NCI-H526 (cell line): ENCODE results near the gene RNF187.
A peak's percentile ranks its signal among the peaks of the same experiment; 100 is the strongest.

Experiments used
- DNase-seq, 2 experiments: peaks; one replicate each; lab custom pipeline; 2025; lab: John Stamatoyannopoulos, UW

The RNF187 gene

GRCh38 chr1:228487336-228488124 is at the start of gene RNF187:
RNF187 (plus strand) TSS chr1:228487382.
- DNase-seq: peak in 1 of 2 experiments; percentile 60

- no peak for DNase-seq
Observed at GRCh38 chr1:228437424-228437962, 49.7 kb upstream of the RNF187 start.

- no peak for DNase-seq
Observed at GRCh38 chr1:228438266-228438665, 48.9 kb upstream of the RNF187 start.

- DNase-seq: no peak
Observed at GRCh38 chr1:228440761-228441500, 46.3 kb upstream of the RNF187 start.

GRCh38 chr1:228443395-228443794 is 43.8 kb upstream of the RNF187 start:
- DNase-seq: no peak

GRCh38 chr1:228445490-228445842 is 41.7 kb upstream of the RNF187 start:
- DNase-seq: no peak

GRCh38 chr1:228445843-228446650 is 41.1 kb upstream of the RNF187 start:
- DNase-seq: peak in 1 of 2 experiments; percentile 12

- DNase-seq: no peak
Observed at GRCh38 chr1:228446852-228447251, 40.3 kb upstream of the RNF187 start.

- no peak for DNase-seq
Observed at GRCh38 chr1:228448372-228448771, 38.8 kb upstream of the RNF187 start.

- no peak for DNase-seq
Observed at GRCh38 chr1:228450200-228450599, 37.0 kb upstream of the RNF187 start.

- DNase-seq: no peak
Observed at GRCh38 chr1:228452194-228453021, 34.8 kb upstream of the RNF187 start.

- DNase-seq: no peak
Observed at GRCh38 chr1:228453022-228453560, 34.1 kb upstream of the RNF187 start.

- no peak for DNase-seq
Observed at GRCh38 chr1:228453614-228454013, 33.6 kb upstream of the RNF187 start.

- DNase-seq: no peak
Observed at GRCh38 chr1:228454238-228454637, 32.9 kb upstream of the RNF187 start.

GRCh38 chr1:228455715-228456114 is 31.5 kb upstream of the RNF187 start:
- DNase-seq: no peak

- DNase-seq: no peak
Observed at GRCh38 chr1:228456252-228457016, 30.7 kb upstream of the RNF187 start.

- no peak for DNase-seq
Observed at GRCh38 chr1:228457017-228457395, 30.2 kb upstream of the RNF187 start.

GRCh38 chr1:228457396-228458176 is 29.6 kb upstream of the RNF187 start:
- DNase-seq: peak; percentile 76 to 82
